HL-60 (cell line): ENCODE results near the gene PPP5C.

Source experiments
- TF ChIP-seq, protein P1 (sequence below): IDR thresholded peaks from 2 replicates; pipeline ENCODE4 v1.6.1; 2012; ENCODE audit warnings: low read depth; ENCODE audit not compliant: insufficient replicate concordance
- TF ChIP-seq, protein P2 (sequence below): IDR thresholded peaks from one replicate; pipeline ENCODE4 v1.5.1; 2011; ENCODE audit warnings: low read length, control low read depth, inconsistent platforms; ENCODE audit not compliant: insufficient read depth

DNA sequence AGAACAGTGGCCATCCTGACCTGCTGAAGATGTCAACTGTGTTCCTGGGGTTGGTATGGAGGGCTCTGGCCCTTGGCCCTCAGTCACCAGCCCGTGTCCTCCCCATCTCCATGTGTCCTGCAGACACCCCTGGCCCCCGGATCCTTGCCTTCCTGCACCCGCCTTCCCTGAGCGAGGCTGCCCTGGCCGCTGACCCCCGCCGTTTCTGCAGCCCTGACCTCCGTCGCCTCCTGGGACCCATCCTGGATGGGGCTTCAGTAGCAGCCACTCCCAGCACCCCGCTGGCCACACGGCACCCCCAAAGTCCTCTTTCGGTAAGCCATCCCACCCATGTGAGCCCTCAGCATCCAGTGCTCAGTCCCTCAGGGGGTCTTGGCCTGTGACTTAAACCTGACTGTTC, 25.2 kb upstream of the PPP5C start:
- TF ChIP-seq, protein P1, sequence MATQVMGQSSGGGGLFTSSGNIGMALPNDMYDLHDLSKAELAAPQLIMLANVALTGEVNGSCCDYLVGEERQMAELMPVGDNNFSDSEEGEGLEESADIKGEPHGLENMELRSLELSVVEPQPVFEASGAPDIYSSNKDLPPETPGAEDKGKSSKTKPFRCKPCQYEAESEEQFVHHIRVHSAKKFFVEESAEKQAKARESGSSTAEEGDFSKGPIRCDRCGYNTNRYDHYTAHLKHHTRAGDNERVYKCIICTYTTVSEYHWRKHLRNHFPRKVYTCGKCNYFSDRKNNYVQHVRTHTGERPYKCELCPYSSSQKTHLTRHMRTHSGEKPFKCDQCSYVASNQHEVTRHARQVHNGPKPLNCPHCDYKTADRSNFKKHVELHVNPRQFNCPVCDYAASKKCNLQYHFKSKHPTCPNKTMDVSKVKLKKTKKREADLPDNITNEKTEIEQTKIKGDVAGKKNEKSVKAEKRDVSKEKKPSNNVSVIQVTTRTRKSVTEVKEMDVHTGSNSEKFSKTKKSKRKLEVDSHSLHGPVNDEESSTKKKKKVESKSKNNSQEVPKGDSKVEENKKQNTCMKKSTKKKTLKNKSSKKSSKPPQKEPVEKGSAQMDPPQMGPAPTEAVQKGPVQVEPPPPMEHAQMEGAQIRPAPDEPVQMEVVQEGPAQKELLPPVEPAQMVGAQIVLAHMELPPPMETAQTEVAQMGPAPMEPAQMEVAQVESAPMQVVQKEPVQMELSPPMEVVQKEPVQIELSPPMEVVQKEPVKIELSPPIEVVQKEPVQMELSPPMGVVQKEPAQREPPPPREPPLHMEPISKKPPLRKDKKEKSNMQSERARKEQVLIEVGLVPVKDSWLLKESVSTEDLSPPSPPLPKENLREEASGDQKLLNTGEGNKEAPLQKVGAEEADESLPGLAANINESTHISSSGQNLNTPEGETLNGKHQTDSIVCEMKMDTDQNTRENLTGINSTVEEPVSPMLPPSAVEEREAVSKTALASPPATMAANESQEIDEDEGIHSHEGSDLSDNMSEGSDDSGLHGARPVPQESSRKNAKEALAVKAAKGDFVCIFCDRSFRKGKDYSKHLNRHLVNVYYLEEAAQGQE = no peak
- TF ChIP-seq, protein P2, sequence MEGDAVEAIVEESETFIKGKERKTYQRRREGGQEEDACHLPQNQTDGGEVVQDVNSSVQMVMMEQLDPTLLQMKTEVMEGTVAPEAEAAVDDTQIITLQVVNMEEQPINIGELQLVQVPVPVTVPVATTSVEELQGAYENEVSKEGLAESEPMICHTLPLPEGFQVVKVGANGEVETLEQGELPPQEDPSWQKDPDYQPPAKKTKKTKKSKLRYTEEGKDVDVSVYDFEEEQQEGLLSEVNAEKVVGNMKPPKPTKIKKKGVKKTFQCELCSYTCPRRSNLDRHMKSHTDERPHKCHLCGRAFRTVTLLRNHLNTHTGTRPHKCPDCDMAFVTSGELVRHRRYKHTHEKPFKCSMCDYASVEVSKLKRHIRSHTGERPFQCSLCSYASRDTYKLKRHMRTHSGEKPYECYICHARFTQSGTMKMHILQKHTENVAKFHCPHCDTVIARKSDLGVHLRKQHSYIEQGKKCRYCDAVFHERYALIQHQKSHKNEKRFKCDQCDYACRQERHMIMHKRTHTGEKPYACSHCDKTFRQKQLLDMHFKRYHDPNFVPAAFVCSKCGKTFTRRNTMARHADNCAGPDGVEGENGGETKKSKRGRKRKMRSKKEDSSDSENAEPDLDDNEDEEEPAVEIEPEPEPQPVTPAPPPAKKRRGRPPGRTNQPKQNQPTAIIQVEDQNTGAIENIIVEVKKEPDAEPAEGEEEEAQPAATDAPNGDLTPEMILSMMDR = no peak
